H9 (cell line): ENCODE data around the gene ATP10B. TPM values are rescaled to one million over a fixed set of nuclear protein-coding genes. Genes with fewer than 3 reads are reported as not detected.

Source experiments
- DNase-seq: peaks from one replicate; pipeline ENCODE4 v3.0.0-alpha.2; 2017
- H2AFZ ChIP-seq: one replicate; pipeline ENCODE4 v1.6.1; 2013; ENCODE audit warnings: mild to moderate bottlenecking, low read length, control low read depth, moderate library complexity
- H2AK5ac ChIP-seq: 2 replicates; pipeline ENCODE4 v1.6.1; 2013; ENCODE audit warnings: low read length, control low read depth, mixed read lengths; ENCODE audit not compliant: insufficient read length
- H2BK120ac ChIP-seq: one replicate; pipeline ENCODE4 v1.6.1; 2013; ENCODE audit warnings: low read depth, mild to moderate bottlenecking, low read length, control low read depth, inconsistent platforms; ENCODE audit not compliant: poor library complexity, severe bottlenecking
- H2BK12ac ChIP-seq: 2 replicates; pipeline ENCODE4 v1.6.1; 2013; ENCODE audit warnings: low read length, control low read depth, mixed read lengths, low read depth; ENCODE audit not compliant: insufficient read length
- H2BK15ac ChIP-seq: 2 replicates; pipeline ENCODE4 v1.6.1; 2013; ENCODE audit warnings: low read depth, low read length, control low read depth
- H2BK20ac ChIP-seq: one replicate; pipeline ENCODE4 v1.6.1; 2013; ENCODE audit warnings: low read depth, mild to moderate bottlenecking, low read length, control low read depth, inconsistent platforms; ENCODE audit not compliant: poor library complexity, severe bottlenecking
- H2BK5ac ChIP-seq: 2 replicates; pipeline ENCODE4 v1.6.1; 2013; ENCODE audit warnings: low read length, control low read depth, mixed read lengths; ENCODE audit not compliant: insufficient read length
- H3K14ac ChIP-seq: 2 replicates; pipeline ENCODE4 v1.6.1; 2013; ENCODE audit warnings: low read length, control low read depth; ENCODE audit not compliant: insufficient read depth
- H3K18ac ChIP-seq: 2 replicates; pipeline ENCODE4 v1.6.1; 2013; ENCODE audit warnings: low read depth, mild to moderate bottlenecking, mixed read lengths, low read length, control low read depth; ENCODE audit not compliant: insufficient read length
- H3K23ac ChIP-seq: 2 replicates; pipeline ENCODE4 v1.6.1; 2013; ENCODE audit warnings: low read length, control low read depth, mixed read lengths, low read depth; ENCODE audit not compliant: insufficient read length
- H3K23me2 ChIP-seq: 2 replicates; pipeline ENCODE4 v1.6.1; 2013; ENCODE audit warnings: low read depth, mild to moderate bottlenecking, mixed read lengths, low read length, control low read depth; ENCODE audit not compliant: insufficient read length, poor library complexity, severe bottlenecking
- H3K27ac ChIP-seq: 2 replicates; pipeline ENCODE4 v1.5.1; 2013; ENCODE audit warnings: low read length, control low read depth, mixed read lengths, low read depth; ENCODE audit not compliant: insufficient read length
- H3K27me3 ChIP-seq: 2 replicates; pipeline ENCODE4 v1.6.1; 2013; ENCODE audit warnings: low read length, control low read depth, inconsistent platforms; ENCODE audit not compliant: insufficient read depth
- H3K4ac ChIP-seq: 2 replicates; pipeline ENCODE4 v1.6.1; 2013; ENCODE audit warnings: low read depth, mild to moderate bottlenecking, control low read depth, inconsistent platforms, low read length, moderate library complexity
- H3K4me1 ChIP-seq: 2 replicates; pipeline ENCODE4 v1.6.1; 2013; ENCODE audit warnings: low read length, control low read depth, inconsistent platforms; ENCODE audit not compliant: insufficient read depth
- H3K4me2 ChIP-seq: 2 replicates; pipeline ENCODE4 v1.6.1; 2013; ENCODE audit warnings: low read length, control low read depth, mixed read lengths; ENCODE audit not compliant: insufficient read length, insufficient read depth
- H3K56ac ChIP-seq: 2 replicates; pipeline ENCODE4 v1.6.1; 2013; ENCODE audit warnings: low read depth, mild to moderate bottlenecking, mixed read lengths, low read length, control low read depth; ENCODE audit not compliant: insufficient read length
- H3K79me1 ChIP-seq: 2 replicates; pipeline ENCODE4 v1.6.1; 2013; ENCODE audit warnings: low read depth, mild to moderate bottlenecking, moderate library complexity, low read length, control low read depth, inconsistent platforms; ENCODE audit not compliant: insufficient read depth, poor library complexity, severe bottlenecking
- H3K79me2 ChIP-seq: 2 replicates; pipeline ENCODE4 v1.6.1; 2013; ENCODE audit warnings: low read length, control low read depth, inconsistent platforms; ENCODE audit not compliant: insufficient read depth
- H3K9ac ChIP-seq: 2 replicates; pipeline ENCODE4 v1.6.1; 2013; ENCODE audit warnings: low read length, control low read depth, mixed read lengths; ENCODE audit not compliant: insufficient read length; ENCODE audit errors: extremely low read depth
- H3K9me3 ChIP-seq: one replicate; pipeline ENCODE4 v1.6.1; 2013; ENCODE audit warnings: low read depth, low read length, inconsistent platforms; ENCODE audit not compliant: control insufficient read depth
- H3T11ph ChIP-seq: one replicate; pipeline ENCODE4 v1.6.1; 2013; ENCODE audit warnings: mild to moderate bottlenecking, low read length, control low read depth, inconsistent platforms
- H4K20me1 ChIP-seq: one replicate; pipeline ENCODE4 v1.6.1; 2013; ENCODE audit not compliant: control insufficient read depth, insufficient read length, insufficient read depth
- H4K5ac ChIP-seq: 2 replicates; pipeline ENCODE4 v1.6.1; 2013; ENCODE audit warnings: low read depth, mild to moderate bottlenecking, mixed read lengths, low read length, control low read depth; ENCODE audit not compliant: insufficient read length
- H4K8ac ChIP-seq: replicated peaks from 2 replicates; pipeline ENCODE4 v1.6.1; 2013; ENCODE audit warnings: low read length, control low read depth, mixed read lengths, low read depth; ENCODE audit not compliant: insufficient read length
- H4K91ac ChIP-seq: 2 replicates; pipeline ENCODE4 v1.6.1; 2013; ENCODE audit warnings: low read depth, mild to moderate bottlenecking, moderate library complexity, mixed read lengths, low read length, control low read depth; ENCODE audit not compliant: insufficient read length
- H3K27ac Mint-ChIP-seq, 3 experiments: 2 replicates in 2 of 3; 3 replicates in 1 of 3; pipeline ENCODE4 v1.8.0; 2020 to 2021; ENCODE audit warnings: mixed read lengths in 3 of 3, mild to moderate bottlenecking in 1 of 3, moderate library complexity in 1 of 3
- H3K27me3 Mint-ChIP-seq: 2 replicates; pipeline ENCODE4 v1.8.0; 2021; ENCODE audit warnings: low read depth, mild to moderate bottlenecking, moderate library complexity, mixed read lengths
- H3K36me3 Mint-ChIP-seq, 3 experiments: 2 replicates in 2 of 3; 3 replicates in 1 of 3; pipeline ENCODE4 v1.8.0; 2020 to 2021; ENCODE audit warnings: low read depth in 3 of 3, mixed read lengths in 3 of 3; ENCODE audit not compliant: insufficient read depth in 1 of 3
- H3K4me1 Mint-ChIP-seq, 2 experiments: 2 replicates each; pipeline ENCODE4 v1.8.0; 2020; ENCODE audit warnings: mixed read lengths in 2 of 2
- H3K4me3 Mint-ChIP-seq, 2 experiments: 2 replicates in 1 of 2; 3 replicates in 1 of 2; pipeline ENCODE4 v1.8.0; 2020 to 2021; ENCODE audit warnings: mild to moderate bottlenecking in 2 of 2, mixed read lengths in 2 of 2, moderate library complexity in 1 of 2
- H3K9me3 Mint-ChIP-seq, 2 experiments: 2 replicates in 1 of 2; 3 replicates in 1 of 2; pipeline ENCODE4 v1.8.0; 2020; ENCODE audit warnings: mild to moderate bottlenecking in 2 of 2, mixed read lengths in 2 of 2, moderate library complexity in 1 of 2
- CTCF ChIP-seq: fragments of 200-600 bp; sonication (generic); conservative IDR thresholded peaks from 3 replicates; pipeline ENCODE4 v1.8.0; 2021; ENCODE audit warnings: antibody characterized with exemption, mild to moderate bottlenecking
- total RNA-seq: library from RNA; stranded (reverse); gene quantifications from 2 replicates; pipeline ENCODE4 v1.2.1, GENCODE V29; 2021

Gene ATP10B
- total RNA-seq, 1 experiment from 2014 or later, result 0.42 TPM

GRCh38 chr5:160701403-160701802 is 150.6 kb downstream of the ATP10B start:
- TF ChIP-seq CTCF, result no peak
- Histone ChIP-seq H3K56ac (no peak overlapping the region), H4K20me1 (no peaks in the 10 kb centered on the region), H2AFZ (no peak overlapping the region), H3K4me2 (no peak overlapping the region), H3K79me1 (no peaks in the 10 kb centered on the region), H3K27me3 (no peaks in the 10 kb centered on the region), H2BK120ac (no peak overlapping the region), H2BK20ac (no peak overlapping the region), H3K23ac (no peak overlapping the region), H2AK5ac (no peak overlapping the region), H4K91ac (no peak overlapping the region), H3K23me2 (no peaks in the 10 kb centered on the region), H3K79me2 (no peaks in the 10 kb centered on the region), H2BK15ac (no peak overlapping the region), H4K8ac (no peak overlapping the region), H2BK5ac (no peak overlapping the region), H4K5ac (no peak overlapping the region), H3K4me1 (no peaks in the 10 kb centered on the region), H2BK12ac (no peak overlapping the region), H3K4ac (no peak overlapping the region), H3K18ac (no peak overlapping the region), H3K14ac (no peak overlapping the region), H3T11ph (no peak overlapping the region), H3K9ac (no peak overlapping the region), H3K9me3 (no peaks in the 10 kb centered on the region), H3K27ac (no peak overlapping the region)
- H3K4me3 Mint-ChIP-seq, result no peak overlapping the region
- H3K27me3 Mint-ChIP-seq, result no peaks in the 10 kb centered on the region; the same call in 1 of the 2 replicates
- no peaks in the 10 kb centered on the region for H3K4me1 Mint-ChIP-seq
- H3K9me3 Mint-ChIP-seq, result peaks cover 12% of the 10 kb centered on the region in 2 experiments; a peak in 4 of 5 replicates
- no peak overlapping the region for H3K27ac Mint-ChIP-seq
- DNase-seq, result no peak
- peaks cover 0 to 9% (median 0%) of the 10 kb centered on the region in 3 experiments; a peak in 1 of 7 replicates for H3K36me3 Mint-ChIP-seq
